Mesenteric fat pad (tissue), 1 donor: ENCODE measurements around the gene PCNT. TPM values are rescaled to one million over a fixed set of nuclear protein-coding genes. Genes with fewer than 3 reads are reported as not detected.

Source experiments
- DNase-seq: peaks from one replicate; pipeline ENCODE4 v3.0.0-alpha.2; 2020; ENCODE audit warnings: low spot score
- total RNA-seq: library from RNA; stranded (reverse); fragmentation: NEBNext Ultra II Directional; extraction: Animal tissue kit (Norgen Biotek cat#: 25700); gene quantifications from one replicate; pipeline ENCODE4 v1.2.1, GENCODE V29; 2021
- donor health status: DM: yes; HTN: yes; CAD: no.

The PCNT gene
- total RNA-seq, 1 donor from 2014 or later = 29.4 TPM

DNA sequence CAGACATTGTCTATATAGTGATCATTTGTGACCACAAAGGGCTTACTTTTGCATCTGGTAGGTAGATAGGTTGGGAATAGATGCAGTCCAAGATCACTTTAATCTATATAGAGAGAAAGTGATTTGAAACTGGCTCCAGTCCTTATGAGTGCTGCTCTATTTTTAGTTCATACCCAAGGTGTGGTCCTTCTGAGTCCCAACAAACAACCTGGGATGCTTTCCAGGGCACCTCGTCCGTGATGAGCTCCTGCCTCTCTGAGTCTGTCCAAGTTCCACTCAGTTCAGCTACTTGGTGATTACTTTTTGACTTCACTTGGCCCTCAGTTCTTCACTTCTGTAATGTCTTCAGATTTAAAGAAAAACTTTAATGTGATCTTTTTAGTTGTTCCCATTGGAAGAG is 155.0 kb downstream of the PCNT start:
- DNase-seq = no peak

DNA sequence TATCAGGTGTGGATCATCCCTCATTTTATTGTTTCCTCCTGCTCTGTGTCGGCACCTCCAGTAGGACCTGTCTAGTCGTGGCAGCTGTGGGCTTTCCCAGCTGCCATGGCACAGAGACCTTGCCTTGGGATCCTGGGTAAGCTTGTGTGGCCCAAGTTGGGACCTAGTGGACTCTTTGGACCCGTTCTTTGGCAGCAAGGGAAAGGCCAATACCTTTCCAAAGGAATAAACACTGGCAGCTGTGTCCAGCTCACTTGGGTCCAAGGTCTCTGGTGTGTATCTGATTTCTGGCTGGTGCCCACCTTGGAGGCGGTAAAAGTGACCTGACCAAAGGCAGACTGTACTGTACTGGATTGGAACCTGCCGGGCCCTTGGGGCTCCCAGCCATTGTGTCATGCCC is 156.5 kb downstream of the PCNT start:
- no peak for DNase-seq

DNA sequence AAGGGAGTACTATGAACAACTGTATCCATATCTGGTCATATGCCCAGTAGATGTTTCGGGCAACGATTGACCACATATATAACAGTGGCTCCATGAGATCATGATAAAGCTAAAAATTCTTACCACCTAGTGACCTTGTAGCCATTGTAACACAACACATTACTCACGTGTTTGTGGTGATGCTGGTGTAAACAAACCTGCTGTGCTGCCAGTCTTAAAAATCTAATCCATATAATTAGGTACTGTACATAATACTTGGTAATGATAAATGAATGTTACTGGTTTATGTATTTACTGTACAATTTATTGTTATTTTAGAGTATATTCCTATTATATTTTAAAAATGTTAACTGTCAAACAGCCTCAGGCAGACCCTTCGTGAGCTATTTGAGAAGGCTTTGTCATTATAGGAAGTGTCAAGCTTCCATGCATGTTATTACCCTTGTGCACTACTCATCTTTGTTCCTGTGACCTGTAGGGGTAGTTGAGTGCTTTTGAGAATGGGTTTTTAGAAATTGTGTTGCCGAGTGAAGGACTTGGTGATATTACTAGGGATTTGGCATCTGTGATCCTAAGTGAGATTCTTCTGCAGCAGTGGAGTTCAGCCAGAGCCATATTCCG is 158.4 kb downstream of the PCNT start:
- DNase-seq = no peak

DNA sequence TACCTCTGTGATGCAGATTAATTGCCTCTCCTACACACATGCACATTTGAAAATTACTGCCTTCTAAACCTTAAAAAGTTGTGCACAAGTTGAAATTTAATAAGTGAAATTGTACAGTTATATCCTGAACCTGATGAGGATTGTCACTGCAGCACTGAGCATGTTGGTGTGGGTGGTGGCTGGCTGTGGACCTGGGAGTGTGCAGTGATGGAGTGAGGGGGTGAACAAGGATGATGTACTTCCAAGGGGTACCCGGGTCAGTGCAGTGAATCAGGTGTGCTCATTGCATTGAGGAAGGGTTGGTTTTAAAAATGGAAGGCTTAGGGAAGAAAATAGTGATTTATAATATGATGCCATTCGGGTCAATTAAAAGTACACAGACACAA is 158.9 kb downstream of the PCNT start:
- DNase-seq = no peak

DNA sequence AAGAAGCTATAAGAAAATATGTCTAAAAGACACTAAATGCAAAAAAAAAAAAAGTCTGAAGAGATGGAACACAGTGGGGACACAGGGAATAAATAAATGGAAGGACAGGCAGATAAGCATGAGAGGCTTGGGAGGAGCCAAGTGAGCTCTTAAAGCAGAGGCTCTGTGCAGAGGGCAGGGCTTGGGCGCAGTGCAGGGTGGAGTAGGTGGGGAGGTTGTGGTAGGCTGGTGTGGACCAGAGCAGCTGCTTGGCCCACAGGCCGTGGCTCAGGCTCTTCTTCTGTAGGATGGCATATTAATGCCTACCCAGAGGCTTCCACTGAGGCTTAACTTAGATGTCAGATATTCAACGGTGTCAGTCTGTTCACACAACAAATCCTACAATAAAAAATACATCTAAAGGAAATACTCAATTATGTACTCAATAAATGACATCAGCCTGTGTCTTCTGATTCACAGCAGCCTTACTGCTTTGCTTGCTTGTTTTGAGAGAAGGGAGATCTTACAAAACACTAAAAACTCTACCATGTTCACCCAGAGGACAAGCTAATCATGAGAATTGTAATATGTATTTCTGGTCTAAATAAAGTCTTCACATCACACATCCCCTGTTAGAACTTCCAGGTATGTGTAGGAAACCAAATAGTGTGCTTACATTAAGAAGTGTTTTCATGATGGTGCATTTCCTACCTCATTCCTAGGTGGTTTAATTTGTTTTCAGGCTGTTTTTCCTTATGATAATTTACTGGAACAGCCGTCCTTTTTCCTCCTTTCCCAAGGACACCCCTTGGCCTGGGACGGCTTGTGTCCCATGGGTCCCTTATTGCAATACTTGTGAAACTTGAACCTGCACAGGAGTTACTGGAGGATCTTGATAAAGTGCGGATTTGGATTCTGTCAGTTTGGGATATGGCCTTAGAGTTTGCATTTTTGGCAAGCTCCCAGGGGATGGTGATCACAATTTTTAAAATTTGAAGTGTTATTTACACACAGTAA is 159.6 kb downstream of the PCNT start:
- no peak for DNase-seq

DNA sequence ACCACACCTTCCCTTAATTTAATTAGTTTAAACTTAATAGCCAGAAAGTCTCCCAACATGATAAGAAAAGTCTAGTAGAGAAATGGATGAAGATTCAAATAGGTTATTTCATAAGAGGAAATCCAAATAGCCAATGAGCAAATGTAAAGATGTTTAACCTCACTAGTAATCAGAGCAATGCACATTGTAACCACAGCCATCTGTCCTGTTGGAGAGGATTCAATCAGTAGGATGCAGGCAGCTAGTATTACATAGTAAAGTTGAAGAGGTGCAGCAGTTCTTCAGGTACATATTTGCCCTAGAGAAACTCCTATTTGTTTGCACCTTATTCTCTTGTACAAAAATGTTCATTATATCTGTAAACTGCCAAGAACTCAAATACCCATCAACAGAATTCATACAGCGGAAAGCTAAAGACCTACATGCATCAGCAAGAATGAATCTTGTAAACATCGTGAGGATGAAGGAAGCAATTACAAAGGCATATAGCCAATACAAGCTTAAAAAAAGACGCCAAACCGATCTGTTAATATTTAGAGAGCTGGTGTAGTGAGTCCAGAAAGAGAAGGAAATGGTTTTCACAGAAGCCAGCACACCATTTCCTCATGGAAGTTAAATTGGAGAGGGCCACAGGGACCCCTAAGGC is 162.6 kb downstream of the PCNT start:
- no peak for DNase-seq

DNA sequence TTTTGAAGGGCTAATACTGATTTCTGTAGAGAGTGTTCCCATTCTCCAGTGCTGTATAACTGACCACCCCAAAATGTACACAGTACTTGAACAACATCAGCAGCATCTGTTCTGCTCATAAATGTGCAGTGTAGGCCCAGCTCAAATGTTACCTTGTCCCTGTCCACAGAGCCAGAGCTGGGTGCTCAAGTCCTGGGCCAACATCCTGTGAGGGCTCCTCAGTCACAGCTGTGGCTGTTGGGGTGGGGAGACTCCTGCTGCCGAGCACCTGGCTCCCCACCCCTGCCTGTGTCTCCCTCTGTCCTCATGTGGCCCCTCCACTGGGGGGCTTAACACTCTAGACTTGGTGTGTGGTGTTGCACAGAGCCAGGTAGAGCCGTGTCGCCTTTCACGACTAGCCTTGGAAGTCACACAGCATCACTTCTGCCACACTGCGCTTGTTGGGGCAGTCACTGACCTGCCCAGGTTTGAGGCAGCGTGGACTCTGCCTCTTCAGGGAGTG is 165.3 kb downstream of the PCNT start:
- no peak for DNase-seq

DNA sequence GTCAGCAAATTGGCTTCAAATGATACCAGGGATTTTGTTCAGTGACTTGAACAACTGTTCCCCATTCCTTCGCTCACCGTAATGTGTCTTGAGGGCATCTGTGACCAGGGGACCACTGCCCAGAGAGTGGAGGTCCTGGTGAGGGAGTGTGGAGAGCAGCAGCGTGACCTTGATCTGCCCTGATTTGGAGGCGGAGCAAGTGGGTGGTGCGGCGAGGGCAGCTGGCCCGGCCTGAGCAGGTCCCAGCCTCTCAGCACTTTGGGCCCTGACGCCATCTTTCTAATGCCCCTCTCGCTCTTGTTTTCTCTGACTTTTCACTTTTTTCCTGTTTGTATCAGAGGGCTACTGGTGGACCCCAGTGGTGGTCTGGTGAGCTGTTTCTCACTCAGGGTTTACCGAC is 165.8 kb downstream of the PCNT start:
- no peak for DNase-seq

DNA sequence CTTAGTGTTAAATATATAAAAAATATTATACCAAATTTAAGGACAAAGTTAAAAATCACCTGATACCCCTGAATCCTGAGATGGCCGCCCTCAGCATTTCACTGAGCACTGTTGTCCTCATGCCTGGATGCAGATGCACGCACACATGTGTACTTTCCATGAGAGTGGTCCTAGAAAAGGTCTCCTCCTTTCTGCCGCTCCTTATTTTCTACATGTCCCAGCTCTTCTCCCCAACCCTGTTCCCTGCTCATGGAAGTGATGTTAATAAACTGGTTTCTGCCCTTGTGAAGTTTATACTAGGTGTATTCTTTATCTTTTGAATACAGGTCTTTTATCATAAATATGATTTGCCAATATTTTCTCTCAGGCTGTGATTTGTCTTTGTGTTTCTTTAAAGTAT is 167.6 kb downstream of the PCNT start:
- DNase-seq = no peak

DNA sequence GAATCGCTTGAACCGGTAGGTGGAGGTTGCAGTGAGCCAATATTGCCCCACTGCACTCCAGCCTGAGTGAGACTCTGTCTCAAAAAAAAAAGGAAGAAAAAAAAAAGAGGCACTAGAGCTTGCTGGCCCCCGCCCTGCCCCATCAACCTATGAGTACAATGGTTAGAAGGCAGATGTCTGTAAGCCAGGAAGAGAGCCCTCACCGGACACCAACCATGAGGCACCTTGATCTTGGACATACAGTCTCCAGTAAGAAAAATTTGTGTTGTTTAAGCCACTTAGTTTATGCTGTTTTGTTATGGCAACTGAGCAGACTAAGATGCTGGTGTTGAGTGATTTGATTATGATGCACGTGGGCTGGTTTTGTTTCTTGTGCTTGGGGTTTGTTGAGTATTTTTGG is 168.9 kb downstream of the PCNT start:
- DNase-seq = no peak

DNA sequence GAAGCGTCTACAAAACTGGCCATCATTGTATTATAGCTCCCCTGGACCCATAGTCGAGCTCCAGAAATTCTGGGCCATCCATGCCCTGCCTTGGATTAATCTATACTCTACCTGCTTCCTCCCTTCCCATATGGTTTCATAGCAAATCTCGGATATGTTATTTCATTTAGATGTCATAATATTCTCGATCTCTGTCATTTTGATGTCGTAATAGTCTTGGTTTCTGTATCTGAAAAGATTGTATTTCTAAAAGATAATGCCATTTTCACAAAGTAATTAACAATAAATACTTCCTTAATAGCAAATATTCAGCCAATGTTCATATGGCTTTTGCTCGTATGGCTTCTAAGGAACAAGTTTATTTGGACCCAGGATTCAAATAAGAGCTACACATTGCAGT is 169.9 kb downstream of the PCNT start:
- no peak for DNase-seq

Other genes starting within 250 kb of the PCNT start
- 735 TPM for gene COL6A2, start 226.0 kb upstream of the PCNT start, total RNA-seq
- gene FTCD, start 168.6 kb upstream of the PCNT start, total RNA-seq = 0.32 TPM
- 5.9 TPM for gene SPATC1L, start 139.7 kb upstream of the PCNT start, total RNA-seq
- 81.3 TPM for gene LSS, start 95.4 kb upstream of the PCNT start, total RNA-seq
- gene MCM3AP, start 38.5 kb upstream of the PCNT start, total RNA-seq = 89.8 TPM
- gene YBEY, start 37.8 kb upstream of the PCNT start, total RNA-seq = 11.1 TPM
- 0.96 TPM for gene C21orf58, start 286 bp upstream of the PCNT start, total RNA-seq
- gene DIP2A, start 134.7 kb downstream of the PCNT start, total RNA-seq = 33.9 TPM